HG03558 (cell line): ENCODE measurements around the gene RNF138.
"Not testable (repeated sequence)": the region's sequence is repeated elsewhere in the genome, so short reads cannot be mapped to it uniquely, and the experiment has no call there.

ENCODE experiments used
- ATAC-seq: cut with Tn5 transposase; IDR thresholded peaks from one replicate; pipeline ENCODE4 v1.9.1; 2021; ENCODE audit warnings: moderate number of reproducible peaks; ENCODE audit not compliant: unreplicated experiment; ENCODE audit errors: extremely low read depth

The RNF138 gene

DNA sequence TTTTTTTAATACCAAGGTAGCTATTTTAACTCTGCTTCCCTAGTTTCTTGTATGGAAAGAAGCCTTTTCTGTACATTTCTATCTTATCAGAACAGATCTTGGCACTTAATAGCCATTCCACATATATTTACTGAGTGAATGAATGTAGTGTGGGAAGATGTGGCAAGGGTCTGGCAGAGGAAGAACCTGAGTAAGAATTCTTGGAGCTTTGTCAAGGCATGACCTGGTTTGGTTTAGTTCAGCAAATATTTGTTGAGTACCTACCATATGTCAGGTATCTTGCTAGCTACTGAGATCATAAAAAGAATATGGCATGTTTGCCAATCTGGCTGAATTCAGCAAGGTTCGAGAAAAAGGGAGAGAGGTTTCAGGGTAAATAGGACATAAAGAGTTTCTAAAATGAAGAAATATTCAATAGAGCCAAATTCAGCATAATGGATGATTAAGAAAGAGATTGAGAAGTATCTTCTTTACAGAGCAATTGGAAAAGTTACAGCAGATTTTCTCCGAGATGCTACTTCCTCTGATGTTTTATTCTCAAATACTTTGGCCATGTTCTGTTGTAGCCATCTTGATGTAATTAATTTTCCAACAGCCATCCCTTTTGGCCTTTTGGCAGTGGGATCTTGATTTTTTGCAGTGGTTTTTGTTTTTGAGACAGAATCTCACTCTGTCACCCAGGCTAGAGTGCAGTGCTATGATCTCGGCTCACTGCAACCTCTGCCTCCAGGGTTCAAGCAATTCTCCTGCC lies 76.5 kb downstream of the RNF138 start:
- no peak for ATAC-seq

- no peak for ATAC-seq
Observed at GRCh38 chr18:32173654-32174053, 82.0 kb downstream of the RNF138 start.

DNA sequence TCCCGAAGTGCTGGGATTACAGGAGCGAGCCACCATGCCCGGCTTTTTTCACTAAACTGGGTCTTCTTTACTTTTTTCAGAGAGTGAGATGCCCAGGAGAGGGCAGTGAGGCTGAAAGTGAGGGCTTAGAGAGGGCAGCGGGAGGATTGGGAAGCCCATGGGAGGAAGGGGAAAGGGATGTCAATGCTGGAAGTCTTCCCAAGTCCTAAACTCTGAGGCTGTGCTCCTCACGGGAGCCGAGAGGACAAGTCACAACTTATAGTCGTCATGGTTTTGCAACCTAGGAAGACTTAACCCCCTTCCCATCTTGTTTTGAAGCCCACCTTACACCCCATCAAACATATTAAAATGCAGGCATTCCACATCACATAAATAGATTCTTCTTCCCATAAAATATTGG lies 83.0 kb downstream of the RNF138 start:
- ATAC-seq, result no peak

GRCh38 chr18:32175265-32175664 lies 83.6 kb downstream of the RNF138 start:
- ATAC-seq, result no peak

DNA sequence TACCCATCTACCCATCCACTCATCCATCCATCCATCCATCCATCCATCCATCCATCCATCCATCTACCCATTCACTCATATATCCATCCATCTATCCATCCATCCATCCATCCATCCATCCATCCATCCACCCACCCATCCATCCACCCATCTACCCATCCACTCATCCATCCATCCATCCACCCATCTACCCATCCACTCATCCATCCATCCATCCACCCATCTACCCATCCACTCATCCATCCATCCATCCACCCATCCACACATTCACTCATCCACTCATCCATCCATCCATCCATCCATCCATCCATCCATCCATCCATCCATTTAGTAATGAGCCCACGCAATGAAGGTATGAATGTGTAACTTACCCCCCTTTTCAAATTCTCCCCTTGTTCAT lies 85.1 kb downstream of the RNF138 start:
- ATAC-seq, result not testable (repeated sequence)

- ATAC-seq, result no peak
Observed at GRCh38 chr18:32177530-32177929, 85.9 kb downstream of the RNF138 start.
